ENCODE results near the gene TNK1. TPM values are rescaled to one million over a fixed set of nuclear protein-coding genes. Genes with fewer than 3 reads are reported as not detected.

The TNK1 gene
- total and polyA plus RNA-seq, 9 of the 15 experiments (the other 6 are each of a cell fraction or from before 2014, with no cell fraction given) = 0.28 to 5.2 (median 2.1) TPM

- TF ChIP-seq CC2D1A (IDR thresholded peaks at IDR 0.05) (peak; percentile 81; the same call in 1 of the 2 replicates), MCM7 (IDR thresholded peaks at IDR 0.05) (no peak), NRF1 (conservative IDR thresholded peaks at IDR 0.05 in 1 of 2, IDR thresholded peaks at IDR 0.05 in 1 of 2) (peak; percentile 53 to 65; a peak in 3 of 4 replicates), PHF20 (IDR thresholded peaks at IDR 0.05; ENCODE audit: partially characterized antibody) (peak; percentile 69), THAP12 (CRISPR knock-in tag; IDR thresholded peaks at IDR 0.05) (no peak), RERE (CRISPR knock-in tag; IDR thresholded peaks at IDR 0.05; ENCODE audit: borderline replicate concordance) (no peak), E2F1 (CRISPR knock-in tag; IDR thresholded peaks at IDR 0.05) (no peak), KAT7 (CRISPR knock-in tag; IDR thresholded peaks at IDR 0.05; ENCODE audit: borderline replicate concordance) (no peak), SIN3A (IDR thresholded peaks at IDR 0.05; ENCODE audit: borderline replicate concordance in 2 of 2, control insufficient read depth in 1 of 2, low read depth in 2 of 2, low read length in 2 of 2) (peak; percentile 63 to 66; a peak in 1 of 4 replicates), ELK3 (CRISPR knock-in tag; IDR thresholded peaks at IDR 0.05) (no peak), ZNF197 (CRISPR knock-in tag; IDR thresholded peaks at IDR 0.05; ENCODE audit: low read depth) (no peak), CEBPB (tag; IDR thresholded peaks at IDR 0.05) (no peak), ZFX (CRISPR knock-in tag; IDR thresholded peaks at IDR 0.05) (peak; percentile 80), DMBX1 (CRISPR knock-in tag; IDR thresholded peaks at IDR 0.05; ENCODE audit: borderline replicate concordance) (no peak), EZH2 (IDR thresholded peaks at IDR 0.05; ENCODE audit: borderline replicate concordance, low read depth, low read length) (no peak), RBM39 (optimal IDR thresholded peaks at IDR 0.05; ENCODE audit: low read depth, low read length) (no peak)
Observed at GRCh38 chr17:7403977-7404736, 23.3 kb downstream of the TNK1 start, which contains the start of gene TMEM256 (continued).
